Osteocyte (in vitro differentiated cells): ENCODE results near the gene PPCDC. TPM values are rescaled to one million over a fixed set of nuclear protein-coding genes. Genes with fewer than 3 reads are reported as not detected.
A peak's percentile ranks its signal among the peaks of the same experiment; 100 is the strongest.

Experiments
- DNase-seq: peaks from one replicate; pipeline ENCODE4 v3.0.0; 2021; ENCODE audit warnings: mixed read lengths; ENCODE audit not compliant: unreplicated experiment; ENCODE audit errors: extremely low spot score
- H3K27ac Mint-ChIP-seq: one replicate; pipeline ENCODE4 v1.8.0; 2021; ENCODE audit warnings: mild to moderate bottlenecking, mixed read lengths; ENCODE audit not compliant: unreplicated experiment
- H3K27me3 Mint-ChIP-seq: one replicate; pipeline ENCODE4 v1.8.0; 2021; ENCODE audit warnings: mixed read lengths; ENCODE audit not compliant: unreplicated experiment
- H3K36me3 Mint-ChIP-seq: one replicate; pipeline ENCODE4 v1.8.0; 2021; ENCODE audit warnings: mixed read lengths; ENCODE audit not compliant: unreplicated experiment
- H3K4me1 Mint-ChIP-seq: one replicate; pipeline ENCODE4 v1.8.0; 2021; ENCODE audit warnings: mixed read lengths; ENCODE audit not compliant: unreplicated experiment
- H3K4me3 Mint-ChIP-seq: one replicate; pipeline ENCODE4 v1.8.0; 2021; ENCODE audit warnings: mild to moderate bottlenecking, moderate library complexity, mixed read lengths; ENCODE audit not compliant: unreplicated experiment
- H3K9me3 Mint-ChIP-seq: one replicate; pipeline ENCODE4 v1.8.0; 2021; ENCODE audit warnings: mixed read lengths; ENCODE audit not compliant: unreplicated experiment
- CTCF ChIP-seq: fragments of 200-600 bp; sonication (generic); IDR thresholded peaks from 2 replicates; pipeline ENCODE4 v1.5.0; 2021; ENCODE audit warnings: antibody characterized with exemption, mild to moderate bottlenecking, moderate library complexity
- total RNA-seq: library from RNA; stranded (reverse); gene quantifications from 2 replicates; pipeline ENCODE4 v1.2.1, GENCODE V29; 2021

The PPCDC gene
- total RNA-seq, 1 donor from 2014 or later = 12.7 TPM

GRCh38 chr15:74982183-74982582 lies 41.2 kb upstream of the PPCDC start:
- no peak for TF ChIP-seq CTCF
- Mint-ChIP-seq H3K4me1 (no peaks in the 10 kb centered on the region), H3K36me3 (no peaks in the 10 kb centered on the region), H3K27me3 (peaks cover 34% of the 10 kb centered on the region), H3K4me3 (no peak overlapping the region), H3K27ac (no peak overlapping the region), H3K9me3 (no peaks in the 10 kb centered on the region)
- no peak for DNase-seq

GRCh38 chr15:74983725-74984231 lies 39.6 kb upstream of the PPCDC start:
- TF ChIP-seq CTCF = no peak
- Mint-ChIP-seq H3K27ac (no peak overlapping the region), H3K4me3 (no peak overlapping the region)

GRCh38 chr15:74988007-74988800 lies 35.2 kb upstream of the PPCDC start:
- peak; percentile 49 for TF ChIP-seq CTCF
- Mint-ChIP-seq H3K27ac (no peak overlapping the region), H3K4me1 (no peaks in the 10 kb centered on the region), H3K36me3 (no peaks in the 10 kb centered on the region), H3K27me3 (peaks cover 47% of the 10 kb centered on the region), H3K4me3 (no peak overlapping the region), H3K9me3 (no peaks in the 10 kb centered on the region)
- no peak for DNase-seq

More at GRCh38 chr15:74983725-74984231, 39.6 kb upstream of the PPCDC start:
- Mint-ChIP-seq H3K9me3 (no peaks in the 10 kb centered on the region), H3K36me3 (no peaks in the 10 kb centered on the region), H3K27me3 (peaks cover 32% of the 10 kb centered on the region), H3K4me1 (no peaks in the 10 kb centered on the region)
- no peak for DNase-seq

- H3K27me3 Mint-ChIP-seq = peaks cover 38% of the 10 kb centered on the region
- H3K27ac Mint-ChIP-seq = no peak overlapping the region
- no peak for TF ChIP-seq CTCF
- DNase-seq = no peak
- H3K4me1 Mint-ChIP-seq = no peaks in the 10 kb centered on the region
- H3K4me3 Mint-ChIP-seq = no peak overlapping the region
- no peaks in the 10 kb centered on the region for H3K9me3 Mint-ChIP-seq
- no peaks in the 10 kb centered on the region for H3K36me3 Mint-ChIP-seq
Observed at GRCh38 chr15:74989527-74989926, 33.9 kb upstream of the PPCDC start.

GRCh38 chr15:74992619-74993018 lies 30.8 kb upstream of the PPCDC start:
- no peaks in the 10 kb centered on the region for H3K9me3 Mint-ChIP-seq
- no peaks in the 10 kb centered on the region for H3K36me3 Mint-ChIP-seq
- H3K4me1 Mint-ChIP-seq = peaks cover 10% of the 10 kb centered on the region
- DNase-seq = no peak
- H3K27me3 Mint-ChIP-seq = peaks cover 27% of the 10 kb centered on the region
- H3K4me3 Mint-ChIP-seq = no peak overlapping the region
- no peak for TF ChIP-seq CTCF
- H3K27ac Mint-ChIP-seq = no peak overlapping the region
